Stimulated activated CD4-positive, alpha-beta T cell treated with anti-CD3 and anti-CD28 coated beads, Interleukin-2, amount 100 ng/mL, for 24 hours (primary cell): ENCODE data around the gene DNAH17.

Experiments
- DNase-seq, 2 donors: peaks; one replicate each; pipeline ENCODE4 v3.0.0-alpha.2; 2020

The DNAH17 gene

DNA sequence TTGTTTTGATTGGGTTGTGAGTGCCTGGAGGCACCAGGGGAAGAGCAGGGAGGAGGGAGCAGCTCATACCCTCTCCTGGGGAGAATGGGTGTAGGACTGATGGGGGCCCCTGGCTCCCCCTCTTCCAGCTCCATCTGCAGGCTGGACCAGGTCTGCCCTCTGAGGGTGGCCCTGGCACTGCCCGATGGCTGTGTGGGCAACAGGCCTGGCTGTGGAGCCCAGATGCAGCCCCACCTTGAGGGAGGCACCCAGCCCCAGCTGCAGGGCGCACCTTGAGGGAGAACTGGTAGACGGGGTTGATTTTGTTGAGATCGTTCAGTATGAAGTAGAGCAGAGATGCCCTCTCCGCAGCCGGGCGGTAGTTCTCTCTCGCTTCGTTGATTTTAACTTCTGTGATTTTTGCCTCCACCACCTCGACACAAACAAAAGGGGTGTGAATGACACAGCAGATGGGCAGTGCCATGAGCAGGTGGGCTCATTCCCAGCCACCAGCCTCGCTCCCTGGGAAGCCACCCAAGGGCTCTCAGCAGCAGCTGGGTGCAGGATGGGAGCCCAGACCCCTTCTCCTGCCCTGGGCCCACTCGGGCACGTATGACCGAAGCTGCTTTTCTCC, 127.1 kb downstream of the DNAH17 start:
- no peak for DNase-seq

GRCh38 chr17:78448356-78448993, 128.7 kb downstream of the DNAH17 start:
- no peak for DNase-seq

GRCh38 chr17:78446833-78447232, 130.4 kb downstream of the DNAH17 start:
- DNase-seq: no peak

DNA sequence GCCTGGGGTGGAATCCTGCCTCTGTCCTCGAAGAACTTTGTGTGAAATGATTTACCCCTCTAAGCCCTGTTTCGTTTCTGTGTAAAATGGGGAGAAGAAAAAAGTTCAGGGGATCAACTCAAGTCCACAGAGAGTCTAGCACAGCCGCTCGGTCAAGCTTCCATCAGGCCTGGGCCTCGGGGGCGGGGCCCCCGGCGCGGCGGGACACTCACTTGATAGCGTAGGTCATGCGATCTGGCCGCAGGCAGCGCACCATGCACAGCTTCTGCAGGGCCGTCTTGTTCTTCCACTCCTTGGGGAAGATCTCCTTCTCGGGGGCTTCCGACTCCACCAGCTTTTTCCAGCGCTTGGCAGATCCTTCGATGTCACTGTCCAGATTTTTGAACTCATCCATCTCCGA, 132.8 kb downstream of the DNAH17 start:
- no peak for DNase-seq

GRCh38 chr17:78442648-78443218, 134.5 kb downstream of the DNAH17 start:
- DNase-seq: no peak

- no peak for DNase-seq
These were observed 135.8 kb downstream of the DNAH17 start for GRCh38 chr17:78441271-78441971.

- no peak for DNase-seq
These were observed 138.4 kb downstream of the DNAH17 start for GRCh38 chr17:78438694-78439325.

- no peak for DNase-seq
These were observed 138.9 kb downstream of the DNAH17 start for GRCh38 chr17:78438271-78438691.

GRCh38 chr17:78437508-78438169, 139.6 kb downstream of the DNAH17 start:
- no peak for DNase-seq

- no peak for DNase-seq
These were observed 141.7 kb downstream of the DNAH17 start for GRCh38 chr17:78435330-78436005.

GRCh38 chr17:78434455-78435329, 142.5 kb downstream of the DNAH17 start:
- DNase-seq: no peak

DNA sequence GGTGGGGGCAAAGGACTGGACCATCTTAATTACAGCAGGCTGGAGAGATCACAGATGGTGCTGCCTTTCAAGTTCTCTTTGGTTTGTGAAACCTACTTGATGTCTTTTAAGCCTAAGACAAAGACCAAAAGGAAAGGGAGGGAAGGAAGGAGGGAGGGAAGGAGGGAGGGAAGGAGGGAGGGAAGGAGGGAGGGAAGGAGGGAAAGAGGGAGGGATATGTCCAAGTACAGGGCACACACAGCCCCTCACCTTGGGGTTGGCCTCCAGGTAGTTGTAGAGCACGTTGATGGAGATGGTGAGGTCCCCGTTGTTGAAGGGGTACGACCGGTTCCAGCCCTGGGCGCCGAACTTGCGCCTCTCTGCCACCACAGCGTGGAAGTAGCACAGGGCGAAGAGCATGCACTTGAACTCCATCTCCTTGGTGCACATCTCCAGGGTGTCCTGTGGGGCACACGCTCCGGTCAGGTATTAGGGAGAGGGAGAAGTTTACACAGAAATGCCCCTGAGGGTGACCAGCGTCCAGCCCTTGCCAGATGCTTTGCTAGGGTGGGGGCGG, 143.3 kb downstream of the DNAH17 start:
- no peak for DNase-seq

DNA sequence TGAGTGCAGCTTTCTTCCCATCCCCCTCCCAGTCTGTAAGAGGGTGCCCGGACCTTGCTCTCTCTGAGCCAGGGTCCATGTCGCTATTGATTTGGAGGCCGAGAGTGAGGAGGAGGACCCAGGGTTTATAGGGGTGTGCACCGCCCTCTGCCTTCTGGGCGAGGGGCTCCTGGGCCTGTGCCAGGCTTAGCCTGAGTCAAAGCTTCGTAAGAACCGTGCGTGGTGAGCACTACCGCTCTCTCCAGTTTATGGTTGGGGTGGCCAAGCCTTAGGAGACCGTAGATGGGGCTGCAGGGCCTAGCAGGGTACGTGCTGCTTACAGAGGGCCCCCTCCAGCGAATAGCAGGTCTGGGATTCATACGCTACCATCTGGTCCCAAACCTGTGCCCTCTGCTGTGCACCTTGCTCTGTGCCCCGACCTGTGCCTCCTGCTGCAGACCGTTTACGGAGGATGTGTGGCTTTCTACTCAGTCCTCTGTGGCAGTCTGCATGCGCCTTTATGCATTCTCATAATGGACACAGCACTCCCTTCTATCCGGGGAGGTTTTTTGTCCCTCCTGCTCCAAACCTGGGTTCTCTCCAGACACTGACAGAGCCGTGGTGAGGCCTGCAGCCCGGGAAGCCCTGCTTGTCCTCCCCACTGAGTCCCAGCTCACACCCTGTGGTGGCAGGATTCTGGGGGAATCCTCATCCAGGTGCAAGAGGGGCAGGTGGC, 144.0 kb downstream of the DNAH17 start:
- DNase-seq: no peak

DNA sequence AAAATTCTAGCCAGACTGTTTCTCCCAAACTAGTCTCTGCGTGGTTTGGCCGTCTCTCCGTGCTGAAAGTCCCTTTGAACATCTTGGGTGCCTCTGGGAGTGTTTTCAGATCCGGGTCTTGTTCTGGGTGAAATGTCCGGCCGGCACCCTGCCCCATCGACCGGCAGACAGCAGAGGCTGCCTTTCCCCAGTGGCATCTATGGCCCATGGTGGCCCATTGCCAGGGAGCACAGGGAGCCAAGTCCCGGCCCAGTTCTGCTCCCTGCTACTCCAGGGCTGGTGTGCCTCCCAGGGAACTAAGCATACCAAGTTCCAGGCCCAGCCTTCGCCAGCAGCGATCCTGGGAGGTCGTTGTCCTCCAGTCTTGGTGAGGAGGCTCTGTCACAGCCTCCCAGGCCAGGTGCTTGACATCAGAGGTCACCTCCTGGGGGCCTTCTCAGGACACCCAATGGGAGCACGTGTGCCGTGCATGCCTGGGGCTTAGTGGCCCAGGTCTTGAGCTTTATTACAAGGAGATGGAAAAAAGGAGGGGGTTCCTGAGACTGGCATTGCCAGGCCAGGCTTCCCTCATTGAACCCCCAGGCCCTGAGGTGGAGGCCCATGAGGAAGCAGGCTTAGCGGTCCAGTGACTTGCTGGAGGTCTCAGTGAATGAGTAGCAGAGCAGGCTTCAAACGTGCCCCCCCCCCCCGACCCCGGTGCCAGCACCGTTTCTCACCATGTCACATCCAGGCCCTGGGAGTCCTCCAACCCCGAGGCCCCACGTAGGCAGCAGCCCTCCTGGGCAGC, 144.8 kb downstream of the DNAH17 start:
- no peak for DNase-seq

DNA sequence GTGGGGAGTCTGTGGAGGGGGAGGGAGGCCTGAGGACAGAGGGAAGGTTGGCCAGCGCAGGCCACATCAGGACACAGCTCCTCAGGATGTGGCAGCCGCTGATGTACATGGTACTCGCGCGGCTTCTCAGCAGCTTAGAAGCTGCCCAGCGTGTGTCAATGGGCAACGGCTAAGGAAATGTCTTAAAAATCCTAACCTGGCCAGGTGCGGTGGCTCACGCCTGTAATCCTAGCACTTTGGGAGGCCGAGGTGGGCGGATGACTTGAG, 145.6 kb downstream of the DNAH17 start:
- no peak for DNase-seq

DNA sequence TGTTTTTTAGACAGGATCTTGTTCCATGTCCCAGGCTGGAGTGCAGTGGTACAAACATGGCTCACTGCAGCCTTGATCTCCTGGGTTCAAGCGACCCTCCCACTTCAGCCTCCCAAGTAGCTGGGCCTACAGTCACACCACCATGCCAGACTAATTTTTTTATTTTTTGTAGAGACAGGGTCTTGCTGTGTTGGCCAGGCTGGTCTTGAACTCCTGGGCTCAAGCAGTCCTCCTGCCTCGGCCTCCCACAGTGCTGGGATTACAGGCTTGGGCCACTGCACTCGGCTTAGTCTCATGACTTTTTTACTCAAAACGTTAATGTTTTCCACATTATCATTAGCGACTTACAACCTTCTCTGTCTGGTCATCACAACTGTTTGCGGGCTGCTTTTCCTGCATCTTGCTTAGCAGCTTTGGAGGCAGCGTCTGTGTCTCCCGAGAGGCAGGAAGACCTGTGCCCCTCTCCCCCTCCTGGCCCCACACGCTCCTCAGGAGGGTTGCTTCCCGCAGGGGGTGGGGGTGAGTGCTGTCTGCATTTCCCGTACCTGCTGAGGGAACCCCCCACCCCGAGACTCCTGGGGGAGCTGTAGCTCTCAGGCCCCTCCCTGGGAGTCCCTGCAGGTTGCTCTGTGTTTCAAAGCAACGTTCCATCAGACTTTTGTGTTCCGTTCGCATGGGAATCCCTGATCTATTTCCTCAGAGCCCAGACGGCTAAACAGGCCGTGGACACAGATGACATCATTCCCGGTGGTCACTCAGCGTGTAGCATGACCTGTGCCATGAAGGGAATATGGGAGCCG, 146.1 kb downstream of the DNAH17 start:
- DNase-seq: no peak

DNA sequence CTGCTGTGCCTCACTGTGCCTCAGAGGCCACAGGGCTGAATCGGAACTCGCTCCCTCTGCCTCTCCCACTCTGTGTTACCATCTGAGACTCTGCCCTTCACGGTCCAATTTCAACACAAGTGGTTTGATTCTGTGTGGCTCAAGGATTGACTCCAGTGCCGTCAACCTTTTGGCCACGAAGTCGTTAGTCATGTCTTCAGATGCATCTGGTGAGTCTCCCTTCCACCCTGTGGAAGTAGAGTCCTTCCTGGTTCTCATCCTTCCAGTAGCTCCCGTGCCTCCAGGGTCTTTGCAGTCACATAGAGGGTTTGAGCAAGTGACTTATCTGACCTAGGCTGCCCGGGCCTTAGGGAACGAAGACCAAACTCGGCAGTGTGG, 147.6 kb downstream of the DNAH17 start:
- no peak for DNase-seq

- no peak for DNase-seq
These were observed 148.2 kb downstream of the DNAH17 start for GRCh38 chr17:78428836-78429617.
